Tibial nerve (tissue), 4 donors: Measurements from ENCODE around the gene RIIAD1.

Experiments used
- CTCF ChIP-seq, 5 experiments: fragments of 200-600 bp in 3 of 5; fragments of 450-650 bp in 2 of 5; sonication (generic) in 3 of 5; IDR thresholded peaks; one replicate each; pipeline ENCODE4 v1.5.1; 2016 to 2019; ENCODE audit warnings: antibody characterized with exemption in 5 of 5, mild to moderate bottlenecking in 3 of 5, moderate library complexity in 2 of 5
- EP300 ChIP-seq, 2 donors: sonication (generic); formaldehyde crosslinking; IDR thresholded peaks; one replicate each; pipeline ENCODE4 v1.6.1; 2017; ENCODE audit warnings: antibody characterized with exemption in 2 of 2, mild to moderate bottlenecking in 1 of 2
- POLR2A ChIP-seq, 2 donors: fragments of 450-650 bp; IDR thresholded peaks; one replicate each; pipeline ENCODE4 v1.6.1; 2017; ENCODE audit warnings: antibody characterized with exemption in 2 of 2, mild to moderate bottlenecking in 2 of 2, moderate library complexity in 2 of 2

- no peak for TF ChIP-seq CTCF (IDR thresholded peaks at IDR 0.05)
- no peak for TF ChIP-seq EP300 (IDR thresholded peaks at IDR 0.05)
- no peak for TF ChIP-seq POLR2A (IDR thresholded peaks at IDR 0.05)
Observed at GRCh38 chr1:151684128-151684527, 37.2 kb upstream of the RIIAD1 start.
